GM12872 (cell line): Measurements from ENCODE around the gene OAT.

Experiments
- TF ChIP-seq, protein P1 (sequence below): IDR thresholded peaks from 3 replicates; pipeline ENCODE4 v1.5.1; 2011; ENCODE audit warnings: low read depth, mild to moderate bottlenecking, low read length, moderate library complexity; ENCODE audit not compliant: insufficient read depth

Gene OAT

DNA sequence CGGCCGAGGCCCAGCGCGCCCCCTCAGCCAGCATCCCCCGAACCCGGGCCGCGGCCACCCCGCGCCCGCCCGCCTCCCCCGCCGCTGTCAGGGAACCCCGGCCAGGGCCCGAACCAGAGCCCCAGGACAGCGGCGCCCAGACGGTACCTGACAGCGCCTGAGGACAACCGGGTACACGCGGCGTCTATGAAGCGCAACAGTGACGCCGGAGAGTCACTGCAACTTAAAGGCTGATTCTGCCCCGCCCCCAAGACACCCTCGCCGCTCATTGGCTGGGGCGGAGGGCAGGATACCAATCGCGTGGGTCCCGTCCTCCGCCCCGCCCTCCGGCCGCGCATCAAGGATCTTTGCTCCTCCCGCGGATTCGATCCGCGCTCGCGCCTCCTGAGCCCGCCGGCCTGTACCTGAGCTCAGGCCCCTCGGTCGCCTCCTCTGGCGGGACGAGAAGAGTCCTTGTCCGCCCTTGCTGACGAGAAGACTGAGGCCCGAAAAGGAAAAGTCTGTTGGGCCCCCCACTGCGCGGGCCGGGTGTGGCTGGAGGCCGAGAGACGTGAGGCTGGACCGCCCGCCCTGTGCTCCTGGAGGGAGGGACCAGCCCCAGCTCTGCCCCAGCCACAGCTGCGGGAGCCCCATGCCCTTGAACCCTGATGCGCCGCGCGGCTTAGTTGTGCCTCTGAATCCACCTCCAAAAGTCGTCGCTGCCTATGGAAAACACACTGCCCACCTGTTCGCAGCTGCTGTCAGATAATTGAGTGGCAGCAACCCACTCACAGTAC is at the start of gene OAT:
Gene OAT, minus strand, starts transcription at position 198 of the 776 bp plus-strand sequence. CDS start 6,752 bp downstream, outside the sequence.
- TF ChIP-seq, protein P1, sequence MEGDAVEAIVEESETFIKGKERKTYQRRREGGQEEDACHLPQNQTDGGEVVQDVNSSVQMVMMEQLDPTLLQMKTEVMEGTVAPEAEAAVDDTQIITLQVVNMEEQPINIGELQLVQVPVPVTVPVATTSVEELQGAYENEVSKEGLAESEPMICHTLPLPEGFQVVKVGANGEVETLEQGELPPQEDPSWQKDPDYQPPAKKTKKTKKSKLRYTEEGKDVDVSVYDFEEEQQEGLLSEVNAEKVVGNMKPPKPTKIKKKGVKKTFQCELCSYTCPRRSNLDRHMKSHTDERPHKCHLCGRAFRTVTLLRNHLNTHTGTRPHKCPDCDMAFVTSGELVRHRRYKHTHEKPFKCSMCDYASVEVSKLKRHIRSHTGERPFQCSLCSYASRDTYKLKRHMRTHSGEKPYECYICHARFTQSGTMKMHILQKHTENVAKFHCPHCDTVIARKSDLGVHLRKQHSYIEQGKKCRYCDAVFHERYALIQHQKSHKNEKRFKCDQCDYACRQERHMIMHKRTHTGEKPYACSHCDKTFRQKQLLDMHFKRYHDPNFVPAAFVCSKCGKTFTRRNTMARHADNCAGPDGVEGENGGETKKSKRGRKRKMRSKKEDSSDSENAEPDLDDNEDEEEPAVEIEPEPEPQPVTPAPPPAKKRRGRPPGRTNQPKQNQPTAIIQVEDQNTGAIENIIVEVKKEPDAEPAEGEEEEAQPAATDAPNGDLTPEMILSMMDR = no peak

GRCh38 chr10:124467165-124467564 is 48.4 kb upstream of the OAT start:
- TF ChIP-seq, protein P1 = no peak

GRCh38 chr10:124465777-124466488 is 47.2 kb upstream of the OAT start:
- TF ChIP-seq, protein P1 = no peak

- TF ChIP-seq, protein P1 = no peak
These were observed 46.5 kb upstream of the OAT start for GRCh38 chr10:124465003-124465776.

DNA sequence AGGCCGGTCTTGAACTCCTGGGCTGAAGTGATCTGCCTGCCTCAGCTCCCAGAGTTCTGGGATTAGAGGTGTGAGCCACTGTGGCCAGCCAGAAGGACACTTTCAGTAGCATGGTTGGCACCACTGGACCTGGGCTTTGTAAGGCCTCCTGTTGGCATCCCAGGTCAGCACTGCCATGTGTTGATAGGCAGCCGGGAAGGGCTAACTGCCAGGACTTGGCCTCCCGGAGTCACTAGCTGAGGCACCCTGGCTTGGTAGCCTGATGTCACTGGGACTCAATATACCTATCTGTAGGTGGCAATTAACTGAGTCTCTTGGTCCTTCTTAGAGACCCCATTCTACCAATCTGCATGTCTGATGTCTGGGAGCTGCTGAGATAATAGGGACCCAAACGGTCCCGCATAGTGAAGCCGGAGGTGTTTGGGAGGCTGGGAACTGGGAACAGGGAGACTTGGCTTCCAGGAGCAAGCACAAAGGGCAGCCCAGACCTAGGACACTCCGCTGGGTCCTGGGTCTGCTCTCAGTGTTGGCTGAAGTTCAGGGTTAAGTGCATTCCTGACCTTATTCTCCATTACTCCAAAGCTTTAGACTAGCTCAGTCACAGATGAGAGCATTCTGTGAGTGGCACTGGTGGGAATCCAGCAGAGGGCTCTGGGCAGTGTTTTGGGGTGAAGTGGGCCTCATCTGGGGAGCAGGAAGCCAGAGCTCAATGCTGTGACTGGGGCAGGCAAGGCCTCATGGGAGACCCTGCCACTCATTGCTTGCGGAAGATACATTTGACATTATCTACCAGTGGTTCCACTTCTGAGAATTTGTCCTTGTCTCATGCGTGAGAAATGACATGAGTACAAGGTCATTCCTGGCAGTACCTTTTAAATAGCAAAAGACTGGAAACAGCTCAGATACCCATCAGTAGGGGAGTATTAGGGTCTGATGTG is 45.6 kb upstream of the OAT start:
- TF ChIP-seq, protein P1 = no peak

- TF ChIP-seq, protein P1 = no peak
These were observed 43.6 kb upstream of the OAT start for GRCh38 chr10:124462348-124462695.
